ENCODE results near the gene NLRP3.
"Not testable (repeated sequence)": the region's sequence is repeated elsewhere in the genome, so short reads cannot be mapped to it uniquely, and the experiment has no call there.

NLRP3 gene

DNA sequence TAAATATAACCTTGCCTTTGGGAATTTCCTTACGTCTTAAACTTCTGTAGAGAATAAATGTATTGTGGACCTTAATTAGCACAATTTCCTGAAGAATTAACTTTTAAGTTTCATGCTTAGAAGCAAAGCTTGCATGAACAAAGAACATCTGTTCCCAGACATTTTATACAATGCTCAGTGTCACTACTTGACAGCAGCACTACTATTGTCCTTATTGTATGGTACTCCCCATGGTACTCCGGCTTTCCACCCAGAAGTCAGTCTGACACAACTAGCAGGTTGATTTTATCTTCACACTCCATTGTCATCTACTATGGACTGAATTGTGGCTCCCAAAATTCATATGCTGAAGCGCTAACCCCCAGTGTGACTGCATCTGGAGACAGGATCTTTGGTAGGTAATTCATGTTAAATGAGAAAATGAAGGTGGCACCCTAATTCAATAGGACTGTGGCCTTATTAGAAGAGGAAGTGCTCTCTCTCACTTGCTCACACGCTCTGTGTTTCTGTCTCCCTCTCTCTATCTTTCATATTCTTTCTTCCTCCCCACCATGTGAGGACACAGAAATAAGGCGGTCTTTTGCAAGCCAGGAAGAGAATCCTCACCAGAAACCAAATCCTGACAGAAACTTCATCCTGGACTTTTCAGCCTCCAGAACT, 52.6 kb downstream of the NLRP3 start:
- H3K4me3 ChIP-seq (ENCODE audit: low read depth, low read length) = no peak overlapping the region
- peaks cover 10% of the 10 kb centered on the region; the same call in 1 of the 2 replicates for H3K27me3 ChIP-seq
- no peaks in the 10 kb centered on the region for H3K36me3 ChIP-seq
- TF ChIP-seq, protein P1, sequence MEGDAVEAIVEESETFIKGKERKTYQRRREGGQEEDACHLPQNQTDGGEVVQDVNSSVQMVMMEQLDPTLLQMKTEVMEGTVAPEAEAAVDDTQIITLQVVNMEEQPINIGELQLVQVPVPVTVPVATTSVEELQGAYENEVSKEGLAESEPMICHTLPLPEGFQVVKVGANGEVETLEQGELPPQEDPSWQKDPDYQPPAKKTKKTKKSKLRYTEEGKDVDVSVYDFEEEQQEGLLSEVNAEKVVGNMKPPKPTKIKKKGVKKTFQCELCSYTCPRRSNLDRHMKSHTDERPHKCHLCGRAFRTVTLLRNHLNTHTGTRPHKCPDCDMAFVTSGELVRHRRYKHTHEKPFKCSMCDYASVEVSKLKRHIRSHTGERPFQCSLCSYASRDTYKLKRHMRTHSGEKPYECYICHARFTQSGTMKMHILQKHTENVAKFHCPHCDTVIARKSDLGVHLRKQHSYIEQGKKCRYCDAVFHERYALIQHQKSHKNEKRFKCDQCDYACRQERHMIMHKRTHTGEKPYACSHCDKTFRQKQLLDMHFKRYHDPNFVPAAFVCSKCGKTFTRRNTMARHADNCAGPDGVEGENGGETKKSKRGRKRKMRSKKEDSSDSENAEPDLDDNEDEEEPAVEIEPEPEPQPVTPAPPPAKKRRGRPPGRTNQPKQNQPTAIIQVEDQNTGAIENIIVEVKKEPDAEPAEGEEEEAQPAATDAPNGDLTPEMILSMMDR (IDR thresholded peaks at IDR 0.05; ENCODE audit: low read depth, low read length) = no peak
- DNase-seq = no peak
- H3K9me3 ChIP-seq = no peaks in the 10 kb centered on the region
- no peaks in the 10 kb centered on the region for H3K4me1 ChIP-seq

- peaks cover 10% of the 10 kb centered on the region; the same call in 1 of the 2 replicates for H3K27me3 ChIP-seq
- H3K4me1 ChIP-seq = no peaks in the 10 kb centered on the region
- H3K9me3 ChIP-seq = no peaks in the 10 kb centered on the region
- H3K4me3 ChIP-seq (ENCODE audit: low read depth, low read length) = no peak overlapping the region
- DNase-seq = no peak
- TF ChIP-seq, protein P1 (IDR thresholded peaks at IDR 0.05; ENCODE audit: low read depth, low read length) = no peak
- no peaks in the 10 kb centered on the region for H3K36me3 ChIP-seq
These were observed 53.2 kb downstream of the NLRP3 start for GRCh38 chr1:247469141-247469535.

DNA sequence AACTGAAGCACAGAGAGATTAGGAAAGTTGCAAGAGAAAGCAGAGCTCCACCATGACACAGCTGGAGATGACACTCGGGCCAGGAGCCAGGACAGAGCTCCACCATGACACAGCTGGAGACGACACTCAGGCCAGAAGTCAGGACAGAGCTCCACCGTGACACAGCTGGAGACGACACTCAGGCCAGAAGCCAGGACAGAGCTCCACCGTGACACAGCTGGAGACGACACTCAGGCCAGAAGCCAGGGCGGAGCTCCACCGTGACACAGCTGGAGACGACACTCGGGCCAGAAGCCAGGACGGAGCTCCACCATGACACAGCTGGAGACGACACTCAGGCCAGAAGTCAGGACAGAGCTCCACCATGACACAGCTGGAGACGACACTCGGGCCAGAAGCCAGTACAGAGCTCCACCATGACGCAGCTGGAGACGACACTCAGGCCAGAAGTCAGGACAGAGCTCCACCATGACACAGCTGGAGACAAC, 55.0 kb downstream of the NLRP3 start:
- not testable (repeated sequence) for H3K27me3 ChIP-seq; H3K9me3 ChIP-seq; H3K4me1 ChIP-seq; H3K36me3 ChIP-seq; H3K4me3 ChIP-seq (ENCODE audit: low read depth, low read length); DNase-seq

DNA sequence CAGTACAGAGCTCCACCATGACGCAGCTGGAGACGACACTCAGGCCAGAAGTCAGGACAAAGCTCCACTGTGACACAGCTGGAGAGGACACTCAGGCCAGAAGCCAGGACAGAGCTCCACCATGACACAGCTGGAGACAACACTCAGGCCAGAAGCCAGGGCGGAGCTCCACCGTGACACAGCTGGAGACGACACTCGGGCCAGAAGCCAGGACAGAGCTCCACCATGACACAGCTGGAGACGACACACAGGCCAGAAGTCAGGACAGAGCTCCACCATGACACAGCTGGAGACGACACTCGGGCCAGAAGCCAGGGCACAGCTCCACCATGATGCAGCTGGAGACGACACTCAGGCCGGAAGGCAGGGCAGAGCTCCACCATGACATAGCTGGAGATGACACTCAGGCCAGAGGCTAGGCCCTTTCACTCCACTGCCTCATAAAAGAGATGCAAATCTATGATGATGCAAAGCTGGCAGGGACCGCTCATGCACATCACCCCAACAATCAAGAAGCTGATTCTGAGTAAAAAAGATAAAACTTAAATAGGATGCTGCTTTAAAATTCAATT, 55.6 kb downstream of the NLRP3 start:
- Histone ChIP-seq H3K27me3 (peaks cover 10% of the 10 kb centered on the region; the same call in 1 of the 2 replicates), H3K9me3 (no peaks in the 10 kb centered on the region; the same call in 1 of the 2 replicates), H3K36me3 (no peaks in the 10 kb centered on the region), H3K4me3 (ENCODE audit: low read depth, low read length) (no peak overlapping the region), H3K4me1 (no peaks in the 10 kb centered on the region)
- TF ChIP-seq, protein P1 (IDR thresholded peaks at IDR 0.05; ENCODE audit: low read depth, low read length) = no peak
- no peak for DNase-seq

GRCh38 chr1:247472035-247472434, 56.1 kb downstream of the NLRP3 start:
- H3K4me3 ChIP-seq (ENCODE audit: low read depth, low read length) = no peak overlapping the region
- no peaks in the 10 kb centered on the region for H3K36me3 ChIP-seq
- no peaks in the 10 kb centered on the region for H3K4me1 ChIP-seq
- TF ChIP-seq, protein P1 (IDR thresholded peaks at IDR 0.05; ENCODE audit: low read depth, low read length) = no peak
- no peaks in the 10 kb centered on the region; the same call in 1 of the 2 replicates for H3K9me3 ChIP-seq
- DNase-seq = no peak
- peaks cover 10% of the 10 kb centered on the region; the same call in 1 of the 2 replicates for H3K27me3 ChIP-seq

- H3K36me3 ChIP-seq = no peaks in the 10 kb centered on the region
- TF ChIP-seq, protein P1 (IDR thresholded peaks at IDR 0.05; ENCODE audit: low read depth, low read length) = no peak
- H3K27me3 ChIP-seq = peaks cover 5% of the 10 kb centered on the region; the same call in 1 of the 2 replicates
- H3K4me1 ChIP-seq = no peaks in the 10 kb centered on the region
- DNase-seq = no peak
- no peaks in the 10 kb centered on the region; the same call in 1 of the 2 replicates for H3K9me3 ChIP-seq
- no peak overlapping the region for H3K4me3 ChIP-seq (ENCODE audit: low read depth, low read length)
These were observed 58.4 kb downstream of the NLRP3 start for GRCh38 chr1:247474367-247474766.
